ENCODE results near the gene PALM3. TPM values are rescaled to one million over a fixed set of nuclear protein-coding genes. Genes with fewer than 3 reads are reported as not detected.

PALM3 gene
- total RNA-seq, 1 donor from 2014 or later, result 0.98 TPM

DNA sequence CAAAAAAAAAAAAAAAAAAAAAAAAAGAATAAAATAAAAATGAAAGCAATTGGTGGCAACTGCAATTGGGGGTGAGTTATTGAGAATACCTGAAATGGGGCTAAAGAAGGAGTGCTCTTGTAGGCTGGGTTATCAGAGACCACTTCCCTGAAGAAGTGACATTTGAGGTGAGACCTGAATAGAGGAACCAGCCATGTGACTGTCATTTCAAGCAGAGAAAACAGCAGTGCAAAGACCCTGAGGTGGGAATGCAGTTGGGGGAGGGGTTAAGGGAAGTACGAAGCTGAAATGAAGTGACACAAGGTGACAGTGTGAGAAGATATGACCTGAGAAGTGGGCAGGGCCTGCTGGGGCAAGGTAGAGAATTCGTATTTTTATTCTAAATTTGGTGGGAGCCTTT, 4.3 kb upstream of the PALM3 start:
- H3K9me3 ChIP-seq, result no peaks in the 10 kb centered on the region
- no peaks in the 10 kb centered on the region for H3K4me1 ChIP-seq
- no peak overlapping the region for H3K27ac ChIP-seq
- TF ChIP-seq POLR2AphosphoS5 (IDR thresholded peaks at IDR 0.05; ENCODE audit: insufficient read depth in 1 of 2, low read depth in 1 of 2), result no peak
- no peak for TF ChIP-seq POLR2A (IDR thresholded peaks at IDR 0.05)
- TF ChIP-seq, protein P1, sequence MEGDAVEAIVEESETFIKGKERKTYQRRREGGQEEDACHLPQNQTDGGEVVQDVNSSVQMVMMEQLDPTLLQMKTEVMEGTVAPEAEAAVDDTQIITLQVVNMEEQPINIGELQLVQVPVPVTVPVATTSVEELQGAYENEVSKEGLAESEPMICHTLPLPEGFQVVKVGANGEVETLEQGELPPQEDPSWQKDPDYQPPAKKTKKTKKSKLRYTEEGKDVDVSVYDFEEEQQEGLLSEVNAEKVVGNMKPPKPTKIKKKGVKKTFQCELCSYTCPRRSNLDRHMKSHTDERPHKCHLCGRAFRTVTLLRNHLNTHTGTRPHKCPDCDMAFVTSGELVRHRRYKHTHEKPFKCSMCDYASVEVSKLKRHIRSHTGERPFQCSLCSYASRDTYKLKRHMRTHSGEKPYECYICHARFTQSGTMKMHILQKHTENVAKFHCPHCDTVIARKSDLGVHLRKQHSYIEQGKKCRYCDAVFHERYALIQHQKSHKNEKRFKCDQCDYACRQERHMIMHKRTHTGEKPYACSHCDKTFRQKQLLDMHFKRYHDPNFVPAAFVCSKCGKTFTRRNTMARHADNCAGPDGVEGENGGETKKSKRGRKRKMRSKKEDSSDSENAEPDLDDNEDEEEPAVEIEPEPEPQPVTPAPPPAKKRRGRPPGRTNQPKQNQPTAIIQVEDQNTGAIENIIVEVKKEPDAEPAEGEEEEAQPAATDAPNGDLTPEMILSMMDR (IDR thresholded peaks at IDR 0.05), result no peak
- no peak for DNase-seq (ENCODE audit: extremely low spot score in 2 of 2)
- no peak overlapping the region for H3K4me3 ChIP-seq
- intact Hi-C loops (cut with DNase I), result no loop called here
- H3K27me3 ChIP-seq, result no peaks in the 10 kb centered on the region
- no peaks in the 10 kb centered on the region for H3K36me3 ChIP-seq

DNA sequence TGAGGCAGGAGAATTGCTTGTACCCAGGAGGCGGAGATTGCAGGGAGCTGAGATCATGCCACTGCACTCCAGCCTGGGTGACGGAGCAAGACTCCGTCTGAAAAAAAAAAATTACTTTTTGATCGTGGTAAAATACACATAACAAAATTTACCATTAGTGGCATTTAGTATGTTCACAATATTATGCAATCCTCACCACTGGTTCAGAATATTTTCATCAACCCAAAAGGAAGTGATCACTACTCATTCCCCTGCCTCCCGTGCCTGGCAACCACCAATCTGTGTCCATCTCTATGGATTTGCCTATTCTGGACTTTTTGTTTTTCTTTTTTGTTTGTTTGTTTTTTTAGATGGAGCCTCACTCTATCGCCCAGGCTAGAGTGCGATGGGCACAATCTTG, 1.2 kb upstream of the PALM3 start:
- Histone ChIP-seq H3K27me3 (no peaks in the 10 kb centered on the region), H3K9me3 (no peaks in the 10 kb centered on the region), H3K4me1 (peaks cover 7% of the 10 kb centered on the region), H3K27ac (no peak overlapping the region), H3K36me3 (no peaks in the 10 kb centered on the region), H3K4me3 (no peak overlapping the region)
- intact Hi-C loops (cut with DNase I), result no loop called here
- TF ChIP-seq POLR2AphosphoS5 (IDR thresholded peaks at IDR 0.05; ENCODE audit: insufficient read depth in 1 of 2, low read depth in 1 of 2) (no peak), POLR2A (IDR thresholded peaks at IDR 0.05) (no peak)
- TF ChIP-seq, protein P1 (IDR thresholded peaks at IDR 0.05), result no peak
- DNase-seq (ENCODE audit: extremely low spot score in 2 of 2), result no peak

DNA sequence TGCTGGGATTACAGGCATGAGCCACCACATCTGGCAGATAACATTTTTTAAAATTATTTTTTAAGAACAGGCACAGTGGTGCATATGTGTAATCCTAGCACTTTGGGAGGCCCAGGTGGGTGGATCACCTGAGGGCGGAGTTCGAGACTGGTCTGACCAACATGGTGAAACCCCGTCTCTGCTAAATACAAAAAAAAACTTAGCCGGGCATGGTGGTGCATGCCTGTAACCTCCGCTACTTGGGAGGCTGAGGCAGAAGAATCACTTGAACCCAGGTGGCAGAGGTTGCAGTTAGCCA, 631 bp upstream of the PALM3 start:
- intact Hi-C loops (cut with DNase I), result no loop called here
- H3K36me3 ChIP-seq, result no peaks in the 10 kb centered on the region
- peaks cover 12% of the 10 kb centered on the region for H3K4me1 ChIP-seq
- no peak overlapping the region for H3K27ac ChIP-seq
- TF ChIP-seq, protein P1 (IDR thresholded peaks at IDR 0.05), result no peak
- TF ChIP-seq POLR2AphosphoS5 (IDR thresholded peaks at IDR 0.05; ENCODE audit: insufficient read depth in 1 of 2, low read depth in 1 of 2), result no peak
- TF ChIP-seq POLR2A (IDR thresholded peaks at IDR 0.05), result no peak
- no peak overlapping the region for H3K4me3 ChIP-seq
- DNase-seq (ENCODE audit: extremely low spot score in 2 of 2), result no peak
- H3K9me3 ChIP-seq, result no peaks in the 10 kb centered on the region
- no peaks in the 10 kb centered on the region for H3K27me3 ChIP-seq

DNA sequence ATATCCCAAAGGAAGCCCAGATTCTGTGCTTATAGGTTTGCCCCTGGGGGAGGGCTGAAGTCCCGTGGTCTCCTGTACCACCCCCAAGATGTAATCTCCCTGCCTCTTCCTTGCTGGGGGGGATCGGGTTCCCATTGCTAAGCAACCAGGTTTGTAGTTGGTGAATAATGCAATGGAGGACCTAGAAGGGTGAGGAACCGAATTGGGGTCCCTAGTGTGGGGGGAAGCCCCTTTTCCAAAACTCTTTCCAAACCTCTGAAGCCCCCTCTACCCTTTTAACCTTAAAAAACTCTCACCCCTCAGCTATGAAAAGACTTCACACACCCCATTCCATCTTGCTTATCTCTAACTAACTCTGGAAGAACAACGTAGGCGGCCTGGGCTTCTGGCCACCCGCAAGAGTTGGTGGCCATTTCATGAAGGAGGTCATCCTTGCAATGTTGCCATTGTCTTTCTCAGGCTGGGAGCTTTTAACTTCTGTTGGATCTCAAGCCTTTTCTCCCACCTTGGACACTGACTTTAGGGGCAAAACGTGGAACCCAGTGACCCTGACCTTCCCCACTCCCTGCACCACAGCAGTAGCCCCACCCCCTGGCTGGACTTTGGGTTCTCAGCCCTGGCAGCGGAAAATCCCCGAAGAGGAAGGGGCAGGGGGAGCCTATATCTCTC, 661 bp downstream of the PALM3 start:
- intact Hi-C loops (cut with DNase I), result no loop called here
- no peaks in the 10 kb centered on the region for H3K36me3 ChIP-seq
- H3K4me3 ChIP-seq, result no peak overlapping the region
- no peak overlapping the region for H3K27ac ChIP-seq
- no peaks in the 10 kb centered on the region for H3K9me3 ChIP-seq
- TF ChIP-seq, protein P1 (IDR thresholded peaks at IDR 0.05), result no peak
- no peak for TF ChIP-seq POLR2AphosphoS5 (IDR thresholded peaks at IDR 0.05; ENCODE audit: insufficient read depth in 1 of 2, low read depth in 1 of 2)
- TF ChIP-seq POLR2A (IDR thresholded peaks at IDR 0.05), result no peak
- DNase-seq (ENCODE audit: extremely low spot score in 2 of 2), result no peak
- peaks cover 12% of the 10 kb centered on the region for H3K4me1 ChIP-seq
- H3K27me3 ChIP-seq, result no peaks in the 10 kb centered on the region

DNA sequence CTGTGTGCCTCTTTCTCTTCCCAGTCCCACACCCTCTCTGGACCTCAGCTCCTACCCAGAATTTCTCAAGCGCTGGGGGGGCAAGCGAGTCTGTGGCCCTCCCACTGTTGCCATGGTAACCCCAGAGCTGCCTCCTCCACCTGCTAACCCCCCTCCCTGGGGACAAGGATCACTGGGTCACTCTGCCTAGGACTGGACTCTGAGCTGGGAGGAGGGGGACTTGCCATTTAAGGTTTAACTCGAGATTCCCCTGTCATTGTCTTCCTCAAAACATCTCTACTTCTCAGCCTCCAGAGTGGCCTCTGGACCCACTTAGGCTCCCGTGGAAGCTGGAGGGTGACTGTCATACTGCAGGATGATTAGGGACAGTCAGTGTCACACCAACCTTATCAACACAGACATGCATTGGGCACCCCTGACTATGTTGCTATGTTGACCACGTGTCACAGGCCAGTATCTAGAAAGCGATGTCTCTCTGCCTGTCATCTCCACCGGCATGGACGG, 2.2 kb downstream of the PALM3 start:
- intact Hi-C loops (cut with DNase I), result no loop called here
- no peak for DNase-seq (ENCODE audit: extremely low spot score in 2 of 2)
- H3K4me1 ChIP-seq, result peaks cover 12% of the 10 kb centered on the region

More for the DNA sequence above, 2.2 kb downstream of the PALM3 start:
- H3K36me3 ChIP-seq, result no peaks in the 10 kb centered on the region
- no peak overlapping the region for H3K27ac ChIP-seq
- H3K9me3 ChIP-seq, result no peaks in the 10 kb centered on the region
- H3K27me3 ChIP-seq, result no peaks in the 10 kb centered on the region
- TF ChIP-seq POLR2AphosphoS5 (IDR thresholded peaks at IDR 0.05; ENCODE audit: insufficient read depth in 1 of 2, low read depth in 1 of 2) (no peak), POLR2A (IDR thresholded peaks at IDR 0.05) (no peak)
- TF ChIP-seq, protein P1 (IDR thresholded peaks at IDR 0.05), result no peak
- no peak overlapping the region for H3K4me3 ChIP-seq

Data from vagina (tissue), 2 donors.